Neuronal stem cell (in vitro differentiated cells): ENCODE data around the gene TCF19.

Experiments
- DNase-seq: peaks from one replicate; pipeline ENCODE4 v3.0.0-alpha.2; 2013; ENCODE audit warnings: low spot score
- H2AFZ ChIP-seq: one replicate; pipeline ENCODE4 v1.6.1; 2013; ENCODE audit warnings: mild to moderate bottlenecking, low read length, inconsistent platforms
- H2AK5ac ChIP-seq: 2 replicates; pipeline ENCODE4 v1.6.1; 2013; ENCODE audit warnings: low read depth, mild to moderate bottlenecking, inconsistent platforms, low read length, moderate library complexity, mixed read lengths
- H2BK120ac ChIP-seq: 2 replicates; pipeline ENCODE4 v1.6.1; 2013; ENCODE audit warnings: low read depth, mild to moderate bottlenecking, inconsistent platforms, low read length, moderate library complexity, mixed read lengths
- H2BK12ac ChIP-seq: one replicate; pipeline ENCODE4 v1.6.1; 2013; ENCODE audit warnings: low read length, inconsistent platforms
- H2BK15ac ChIP-seq: 2 replicates; pipeline ENCODE4 v1.6.1; 2013; ENCODE audit warnings: mild to moderate bottlenecking, low read length, inconsistent platforms, mixed read lengths
- H2BK5ac ChIP-seq: one replicate; pipeline ENCODE4 v1.6.1; 2013; ENCODE audit warnings: inconsistent platforms, mild to moderate bottlenecking, low read length, moderate library complexity
- H3K14ac ChIP-seq: one replicate; pipeline ENCODE4 v1.6.1; 2013; ENCODE audit warnings: low read length, inconsistent platforms
- H3K18ac ChIP-seq: 2 replicates; pipeline ENCODE4 v1.6.1; 2013; ENCODE audit warnings: low read length, inconsistent platforms
- H3K23ac ChIP-seq: 2 replicates; pipeline ENCODE4 v1.6.1; 2013; ENCODE audit warnings: low read depth, mild to moderate bottlenecking, mixed read lengths, low read length, inconsistent platforms; ENCODE audit not compliant: poor library complexity
- H3K27ac ChIP-seq: replicated peaks from 3 replicates; pipeline ENCODE4 v1.5.1; 2013; ENCODE audit warnings: low read length, inconsistent platforms
- H3K27me3 ChIP-seq, 3 experiments: 2 replicates each; pipeline ENCODE4 v1.6.1; 2013; ENCODE audit warnings: low read length in 3 of 3, mild to moderate bottlenecking in 2 of 3, inconsistent platforms in 1 of 3, low read depth in 1 of 3, mixed read lengths in 1 of 3, moderate library complexity in 1 of 3; ENCODE audit not compliant: control insufficient read depth in 3 of 3, insufficient read depth in 3 of 3
- H3K36me3 ChIP-seq, 2 donors: replicated peaks in 1 of 2; 2 replicates each; pipeline ENCODE4 v1.6.1; 2013; ENCODE audit warnings: low read length in 2 of 2; ENCODE audit not compliant: control insufficient read depth in 2 of 2, insufficient read depth in 2 of 2
- H3K4ac ChIP-seq: 2 replicates; pipeline ENCODE4 v1.6.1; 2013; ENCODE audit warnings: inconsistent platforms, mild to moderate bottlenecking, low read length, moderate library complexity
- H3K4me1 ChIP-seq, 2 donors: 1 replicate in 1 of 2; 2 replicates in 1 of 2; pipeline ENCODE4 v1.6.1; 2013; ENCODE audit warnings: low read length in 2 of 2, low read depth in 1 of 2; ENCODE audit not compliant: control insufficient read depth in 2 of 2, insufficient read depth in 1 of 2
- H3K4me2 ChIP-seq: one replicate; pipeline ENCODE4 v1.6.1; 2013; ENCODE audit warnings: mild to moderate bottlenecking, low read length, inconsistent platforms; ENCODE audit not compliant: insufficient read depth, poor library complexity, severe bottlenecking
- H3K4me3 ChIP-seq, 2 donors: 2 replicates each; pipeline ENCODE4 v1.5.1; 2013; ENCODE audit warnings: low read length in 2 of 2, mild to moderate bottlenecking in 2 of 2, inconsistent platforms in 1 of 2, moderate library complexity in 1 of 2
- H3K79me1 ChIP-seq: one replicate; pipeline ENCODE4 v1.6.1; 2013; ENCODE audit warnings: low read depth, mild to moderate bottlenecking, inconsistent platforms, low read length, moderate library complexity
- H3K9ac ChIP-seq: one replicate; pipeline ENCODE4 v1.6.1; 2013; ENCODE audit warnings: mild to moderate bottlenecking, low read depth, low read length, inconsistent platforms; ENCODE audit not compliant: poor library complexity
- H3K9me3 ChIP-seq, 2 donors: replicated peaks in 1 of 2; 2 replicates each; pipeline versions ENCODE3 to v1.6.1; 2013; ENCODE audit warnings: low read length in 2 of 2, mild to moderate bottlenecking in 2 of 2, inconsistent platforms in 1 of 2, low read depth in 1 of 2, mixed read lengths in 1 of 2, moderate library complexity in 1 of 2; ENCODE audit not compliant: control insufficient read depth in 2 of 2, insufficient read depth in 1 of 2
- H4K8ac ChIP-seq: one replicate; pipeline ENCODE4 v1.6.1; 2013; ENCODE audit warnings: low read depth, mild to moderate bottlenecking, inconsistent platforms, low read length, moderate library complexity
- H4K91ac ChIP-seq: one replicate; pipeline ENCODE4 v1.6.1; 2013; ENCODE audit warnings: low read length, low read depth, mild to moderate bottlenecking, inconsistent platforms; ENCODE audit not compliant: poor library complexity
- WGBS, 2 donors: extraction: QIAGEN DNeasy Blood & Tissue Kit; methylation state at CpG; one replicate each; pipeline ENCODE4 v1.1.7; 2013; ENCODE audit warnings: missing lambda C conversion rate in 2 of 2, mixed read lengths in 1 of 2; ENCODE audit not compliant: insufficient read length in 2 of 2, insufficient replicate concordance in 1 of 2; ENCODE audit errors: extremely low coverage in 2 of 2; 5-methylcytosine and 5-hydroxymethylcytosine counted together

Gene TCF19

GRCh38 chr6:31203345-31203979 is 45.1 kb downstream of the TCF19 start:
- H3K4me3 ChIP-seq = peak overlapping the region in 1 of 2 donors; percentile 21
- H2BK12ac ChIP-seq = no peak overlapping the region
- no peak overlapping the region for H3K27ac ChIP-seq
- DNase-seq = no peak
- H3K36me3 ChIP-seq = no peaks in the 10 kb centered on the region
- H3K18ac ChIP-seq = no peak overlapping the region
- no peak overlapping the region for H3K9ac ChIP-seq
- no peak overlapping the region for H2AK5ac ChIP-seq
- H2AFZ ChIP-seq = peak overlapping the region; percentile 84
- no peak overlapping the region for H2BK120ac ChIP-seq
- H3K9me3 ChIP-seq = peaks cover 0 to 4% of the 10 kb centered on the region in 2 donors
- H3K4me2 ChIP-seq = no peak overlapping the region
- no peak overlapping the region for H4K8ac ChIP-seq
- no peak overlapping the region for H3K23ac ChIP-seq
- no peak overlapping the region for H4K91ac ChIP-seq
- no peak overlapping the region for H3K4ac ChIP-seq
- peaks cover 2% of the 10 kb centered on the region for H3K79me1 ChIP-seq
- no peaks in the 10 kb centered on the region for H3K27me3 ChIP-seq
- H2BK15ac ChIP-seq = no peak overlapping the region
- WGBS, 2 donors = no CpG with 5 or more reads among the region's 5 CpGs
- no peak overlapping the region for H3K14ac ChIP-seq
- H2BK5ac ChIP-seq = no peak overlapping the region
- peaks cover 5 to 19% of the 10 kb centered on the region in 2 donors for H3K4me1 ChIP-seq

GRCh38 chr6:31204751-31205145 is 46.4 kb downstream of the TCF19 start:
- Histone ChIP-seq H3K4me1 (peaks cover 5 to 23% of the 10 kb centered on the region in 2 donors), H3K18ac (no peak overlapping the region), H2AFZ (no peak overlapping the region), H3K4ac (no peak overlapping the region), H3K23ac (no peak overlapping the region), H3K79me1 (peaks cover 2% of the 10 kb centered on the region), H3K9me3 (peaks cover 0 to 4% of the 10 kb centered on the region in 2 donors), H2BK120ac (no peak overlapping the region), H2BK15ac (no peak overlapping the region), H2BK5ac (no peak overlapping the region), H2BK12ac (no peak overlapping the region), H3K9ac (no peak overlapping the region), H2AK5ac (no peak overlapping the region), H3K14ac (no peak overlapping the region), H3K27me3 (no peaks in the 10 kb centered on the region), H3K4me3 (no peak overlapping the region), H3K36me3 (no peaks in the 10 kb centered on the region), H4K91ac (no peak overlapping the region), H3K4me2 (no peak overlapping the region), H4K8ac (no peak overlapping the region), H3K27ac (no peak overlapping the region)
- WGBS, 2 donors = no CpG with 5 or more reads among the region's 4 CpGs
- DNase-seq = no peak

- H3K18ac ChIP-seq = no peak overlapping the region
- no peak overlapping the region for H3K4me2 ChIP-seq
- no peak overlapping the region for H3K23ac ChIP-seq
- no peaks in the 10 kb centered on the region for H3K27me3 ChIP-seq
- no peak overlapping the region for H2BK5ac ChIP-seq
- no peak overlapping the region for H2BK12ac ChIP-seq
- no peak overlapping the region for H3K27ac ChIP-seq
- WGBS, 2 donors = 100% methylated on average over 1 of the region's 2 CpGs; no CpG with 5 or more reads in 1 of the 2 donors
- H3K4me1 ChIP-seq = peaks cover 5 to 23% of the 10 kb centered on the region in 2 donors
- H2AFZ ChIP-seq = no peak overlapping the region
- no peaks in the 10 kb centered on the region for H3K36me3 ChIP-seq
- no peak overlapping the region for H3K14ac ChIP-seq
- H3K4me3 ChIP-seq = no peak overlapping the region
- DNase-seq = no peak
- H4K91ac ChIP-seq = no peak overlapping the region
- no peak overlapping the region for H3K4ac ChIP-seq
- no peak overlapping the region for H3K9ac ChIP-seq
- H2BK120ac ChIP-seq = no peak overlapping the region
- H2AK5ac ChIP-seq = no peak overlapping the region
- no peak overlapping the region for H4K8ac ChIP-seq
- H2BK15ac ChIP-seq = no peak overlapping the region
- peaks cover 2% of the 10 kb centered on the region for H3K79me1 ChIP-seq
- H3K9me3 ChIP-seq = peaks cover 0 to 4% of the 10 kb centered on the region in 2 donors
Measured at GRCh38 chr6:31205638-31206037, 47.2 kb downstream of the TCF19 start.

- Histone ChIP-seq H3K18ac (no peak overlapping the region), H3K27ac (no peak overlapping the region), H3K9ac (no peak overlapping the region), H3K4me1 (peaks cover 1 to 22% of the 10 kb centered on the region in 2 donors), H3K9me3 (no peaks in the 10 kb centered on the region), H3K79me1 (no peaks in the 10 kb centered on the region), H3K27me3 (no peaks in the 10 kb centered on the region), H3K14ac (no peak overlapping the region), H3K4ac (no peak overlapping the region), H3K4me2 (no peak overlapping the region), H2BK15ac (no peak overlapping the region), H4K91ac (no peak overlapping the region), H3K23ac (no peak overlapping the region), H3K4me3 (no peak overlapping the region), H2AFZ (peak overlapping the region; percentile 77), H2AK5ac (no peak overlapping the region), H2BK120ac (no peak overlapping the region), H4K8ac (no peak overlapping the region), H2BK12ac (no peak overlapping the region), H2BK5ac (no peak overlapping the region), H3K36me3 (no peaks in the 10 kb centered on the region)
- no CpG with 5 or more reads among the region's 2 CpGs for WGBS, 2 donors
- no peak for DNase-seq
Measured at GRCh38 chr6:31208506-31208905, 50.1 kb downstream of the TCF19 start.
